Left lung (tissue), 10 donors: ENCODE data around the gene MACROD2. TPM values are rescaled to one million over a fixed set of nuclear protein-coding genes. Genes with fewer than 3 reads are reported as not detected.

Source experiments
- ATAC-seq: fragments of 200-7000 bp; cut with Tn5 transposase; one replicate; pipeline ENCODE4 v1.9.1; 2020; ENCODE audit warnings: moderate library complexity
- DNase-seq, 4 donors: peaks; one replicate each; pipeline ENCODE4 v3.0.0-alpha.2; 2013 to 2020
- H3K27ac ChIP-seq, 2 donors: fragments of 200-600 bp; sonication (generic) in 1 of 2; one replicate each; pipeline versions ENCODE4 v1.5.0 to v1.8.0; 2020 to 2021
- H3K27me3 ChIP-seq, 2 donors: fragments of 200-600 bp; sonication (generic) in 1 of 2; one replicate each; pipeline versions ENCODE4 v1.5.0 to v1.8.0; 2020 to 2021
- H3K36me3 ChIP-seq, 2 donors: fragments of 200-600 bp; sonication (generic) in 1 of 2; one replicate each; pipeline versions ENCODE4 v1.5.0 to v1.8.0; 2020 to 2021
- H3K4me1 ChIP-seq, 2 donors: fragments of 200-600 bp; one replicate each; pipeline ENCODE4 v1.8.0; 2021
- H3K4me3 ChIP-seq, 2 donors: fragments of 200-600 bp; sonication (generic) in 1 of 2; one replicate each; pipeline versions ENCODE4 v1.5.0 to v1.8.0; 2020 to 2021; ENCODE audit warnings: mild to moderate bottlenecking in 1 of 2
- H3K9me3 ChIP-seq, 2 donors: fragments of 200-600 bp; sonication (generic) in 1 of 2; one replicate each; pipeline versions ENCODE4 v1.5.0 to v1.8.0; 2020 to 2021
- intact Hi-C, 2 donors: fragments of 100-400 bp; cut with DNase I; formaldehyde crosslinking; loops; one replicate each; pipeline versions ENCODE4 v1.11.2 to v1.14.2; 2022
- polyA plus RNA-seq, 6 donors: library from polyadenylated mRNA; unstranded; fragments of 120-200 nt; gene quantifications; one replicate each; pipeline ENCODE4 v1.2.1, GENCODE V29; 2013; ENCODE audit not compliant: insufficient read length in 6 of 6
- total RNA-seq, 2 donors: library from RNA; stranded (reverse); fragmentation: NEBNext Ultra II Directional; extraction: Animal tissue kit (Norgen Biotek cat#: 25700); gene quantifications; one replicate each; pipeline ENCODE4 v1.2.1, GENCODE V29; 2021
- TF ChIP-seq, protein P1 (sequence below), 2 donors: fragments of 200-600 bp; sonication (generic) in 1 of 2; IDR thresholded peaks; one replicate each; pipeline versions ENCODE4 v1.5.0 to v1.8.0; 2021; ENCODE audit warnings: antibody characterized with exemption in 2 of 2
- donor health status: DM: no; HTN: yes; CAD: no.
- donor health status: DM: no; HTN: no; CAD: no.

The MACROD2 gene
- total and polyA plus RNA-seq, 8 donors = 6.1 to 23.6 (median 8.9) TPM

DNA sequence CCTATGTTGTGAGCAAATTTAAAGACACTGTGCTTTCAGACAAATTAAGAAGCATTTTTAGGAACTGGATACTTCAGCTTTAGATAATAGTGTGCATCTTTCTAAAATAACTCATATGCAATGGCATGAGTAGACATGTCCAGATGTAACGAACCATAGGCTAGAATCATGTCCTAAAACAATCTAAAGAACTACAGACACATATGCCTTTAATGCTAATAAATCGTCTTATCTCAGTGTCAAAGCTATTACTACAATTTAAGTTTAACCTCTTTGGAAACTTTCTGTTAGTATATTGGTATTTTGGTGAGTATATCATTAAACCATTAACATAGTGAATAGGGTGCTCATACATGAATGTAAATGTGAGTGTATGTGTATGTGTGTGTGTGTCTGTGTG lies 1250.6 kb downstream of the MACROD2 start:
- DNase-seq (no peak), ATAC-seq (no peak)
- no peaks in the 10 kb centered on the region for H3K4me1 ChIP-seq
- intact Hi-C loops = no loop called here
- no peaks in the 10 kb centered on the region for H3K36me3 ChIP-seq
- H3K4me3 ChIP-seq = no peak overlapping the region
- no peak overlapping the region for H3K27ac ChIP-seq
- H3K9me3 ChIP-seq = no peaks in the 10 kb centered on the region
- TF ChIP-seq, protein P1, sequence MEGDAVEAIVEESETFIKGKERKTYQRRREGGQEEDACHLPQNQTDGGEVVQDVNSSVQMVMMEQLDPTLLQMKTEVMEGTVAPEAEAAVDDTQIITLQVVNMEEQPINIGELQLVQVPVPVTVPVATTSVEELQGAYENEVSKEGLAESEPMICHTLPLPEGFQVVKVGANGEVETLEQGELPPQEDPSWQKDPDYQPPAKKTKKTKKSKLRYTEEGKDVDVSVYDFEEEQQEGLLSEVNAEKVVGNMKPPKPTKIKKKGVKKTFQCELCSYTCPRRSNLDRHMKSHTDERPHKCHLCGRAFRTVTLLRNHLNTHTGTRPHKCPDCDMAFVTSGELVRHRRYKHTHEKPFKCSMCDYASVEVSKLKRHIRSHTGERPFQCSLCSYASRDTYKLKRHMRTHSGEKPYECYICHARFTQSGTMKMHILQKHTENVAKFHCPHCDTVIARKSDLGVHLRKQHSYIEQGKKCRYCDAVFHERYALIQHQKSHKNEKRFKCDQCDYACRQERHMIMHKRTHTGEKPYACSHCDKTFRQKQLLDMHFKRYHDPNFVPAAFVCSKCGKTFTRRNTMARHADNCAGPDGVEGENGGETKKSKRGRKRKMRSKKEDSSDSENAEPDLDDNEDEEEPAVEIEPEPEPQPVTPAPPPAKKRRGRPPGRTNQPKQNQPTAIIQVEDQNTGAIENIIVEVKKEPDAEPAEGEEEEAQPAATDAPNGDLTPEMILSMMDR (IDR thresholded peaks at IDR 0.05) = no peak
- no peaks in the 10 kb centered on the region for H3K27me3 ChIP-seq

DNA sequence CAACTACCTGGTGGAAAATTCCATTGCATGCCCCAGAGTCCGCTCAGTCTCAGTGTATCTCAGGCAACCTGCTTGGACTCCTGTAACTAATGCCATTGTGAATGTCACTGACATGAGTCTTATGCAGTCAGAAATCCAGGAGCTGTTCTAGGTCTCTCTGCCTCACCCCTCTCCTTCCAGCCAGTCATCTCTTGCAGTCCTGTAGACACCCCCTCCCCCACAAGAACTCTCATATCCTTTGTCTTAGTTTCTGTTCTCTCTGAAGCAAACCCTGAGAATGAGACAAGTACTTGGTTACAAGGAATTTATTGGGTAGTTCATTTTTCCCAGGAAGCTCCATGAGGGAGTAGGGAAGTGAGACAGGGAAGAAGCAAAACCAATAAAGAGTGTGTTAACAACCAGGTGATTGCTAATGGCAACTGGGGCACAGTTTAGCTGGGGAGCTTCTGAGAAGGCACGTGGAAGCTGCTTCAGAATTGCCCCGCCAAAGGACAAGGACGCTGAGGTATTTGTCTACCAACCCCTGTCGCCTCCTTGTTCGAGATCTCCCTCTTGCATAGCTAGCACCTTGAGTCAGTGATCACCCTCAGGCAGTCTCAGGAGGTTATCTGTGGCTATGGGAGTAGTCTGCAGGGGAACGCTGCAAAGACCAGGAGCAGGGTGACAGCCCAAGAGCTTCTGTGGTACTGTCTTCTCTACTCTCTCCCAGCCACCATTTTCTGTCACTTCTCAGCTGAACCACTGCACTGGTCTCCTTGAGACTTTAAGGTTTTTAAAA lies 1253.5 kb downstream of the MACROD2 start:
- no peaks in the 10 kb centered on the region for H3K36me3 ChIP-seq
- intact Hi-C loops = no loop called here
- no peaks in the 10 kb centered on the region for H3K4me1 ChIP-seq
- ATAC-seq (no peak), DNase-seq (no peak)
- no peaks in the 10 kb centered on the region for H3K27me3 ChIP-seq
- no peak overlapping the region for H3K27ac ChIP-seq
- no peak overlapping the region for H3K4me3 ChIP-seq
- TF ChIP-seq, protein P1 (IDR thresholded peaks at IDR 0.05) = no peak
- no peaks in the 10 kb centered on the region for H3K9me3 ChIP-seq

DNA sequence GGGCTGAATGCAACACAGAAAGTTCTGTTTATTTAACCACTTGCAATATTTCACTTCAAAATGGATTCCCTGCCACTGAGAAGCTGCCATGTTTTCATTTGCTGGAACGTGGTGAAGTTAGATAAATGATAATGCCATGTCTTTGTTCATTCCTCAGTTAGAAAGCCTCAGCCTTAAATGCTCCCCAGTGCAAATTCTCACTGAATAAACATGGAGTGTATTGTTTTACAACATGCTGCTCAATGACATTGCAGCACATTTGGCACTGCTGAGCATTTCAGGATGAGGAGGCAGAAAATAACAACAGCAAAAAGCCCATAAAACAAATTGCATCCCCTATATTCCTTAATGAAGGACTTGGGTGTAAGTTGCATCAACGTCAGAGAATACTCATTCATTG lies 1255.9 kb downstream of the MACROD2 start:
- Histone ChIP-seq H3K36me3 (no peaks in the 10 kb centered on the region), H3K27ac (no peak overlapping the region), H3K9me3 (no peaks in the 10 kb centered on the region), H3K4me1 (no peaks in the 10 kb centered on the region), H3K4me3 (no peak overlapping the region), H3K27me3 (no peaks in the 10 kb centered on the region)
- ATAC-seq (no peak), DNase-seq (no peak)
- intact Hi-C loops = no loop called here
- TF ChIP-seq, protein P1 (IDR thresholded peaks at IDR 0.05) = no peak

DNA sequence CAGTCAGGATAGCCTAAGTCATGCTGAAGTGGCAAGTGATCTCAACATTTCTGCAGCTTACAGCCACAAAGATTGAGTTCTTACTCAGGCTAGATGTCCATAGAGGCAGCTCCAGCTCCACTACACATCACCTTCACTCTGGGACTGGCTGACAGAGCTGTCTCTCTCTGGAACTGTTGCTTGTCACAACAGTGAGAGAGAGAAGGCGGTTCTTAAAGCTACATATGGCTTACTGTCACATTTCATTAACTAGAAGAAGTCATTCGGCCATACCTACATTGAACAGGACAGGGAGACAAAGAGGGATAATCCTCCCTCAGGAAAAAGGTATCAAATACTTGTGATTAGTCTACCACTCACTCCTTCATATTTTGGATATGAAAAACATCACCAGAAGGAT lies 1257.0 kb downstream of the MACROD2 start:
- Histone ChIP-seq H3K36me3 (no peaks in the 10 kb centered on the region), H3K4me3 (no peak overlapping the region), H3K4me1 (no peaks in the 10 kb centered on the region), H3K27ac (no peak overlapping the region), H3K27me3 (no peaks in the 10 kb centered on the region), H3K9me3 (no peaks in the 10 kb centered on the region)
- ATAC-seq (no peak), DNase-seq (no peak)
- TF ChIP-seq, protein P1 (IDR thresholded peaks at IDR 0.05) = no peak
- intact Hi-C loops = no loop called here

DNA sequence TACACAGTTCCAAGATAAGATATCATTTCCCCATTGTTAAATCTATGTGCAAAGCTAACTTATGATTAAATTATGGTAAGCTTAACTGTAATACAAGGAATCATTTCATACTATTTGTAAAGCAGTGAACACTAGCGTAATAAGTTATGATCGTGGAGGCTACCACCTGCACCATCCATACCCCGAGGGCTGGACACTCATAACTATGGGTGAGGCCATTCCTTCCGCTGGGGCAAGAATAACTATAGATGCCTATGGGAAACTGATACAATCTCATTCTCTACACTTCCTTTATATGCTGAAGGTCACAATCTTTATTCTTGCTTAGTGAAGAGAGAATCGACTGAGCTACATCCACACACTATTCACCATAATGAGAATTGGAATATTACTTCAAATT lies 1258.1 kb downstream of the MACROD2 start:
- ATAC-seq = no peak
- Histone ChIP-seq H3K4me3 (no peak overlapping the region), H3K9me3 (no peaks in the 10 kb centered on the region), H3K36me3 (no peaks in the 10 kb centered on the region), H3K4me1 (no peaks in the 10 kb centered on the region), H3K27me3 (no peaks in the 10 kb centered on the region), H3K27ac (no peak overlapping the region)
- intact Hi-C loops = no loop called here
- no peak for DNase-seq
- TF ChIP-seq, protein P1 (IDR thresholded peaks at IDR 0.05) = no peak
